ENCODE results near the gene MAST4.

MAST4 gene

DNA sequence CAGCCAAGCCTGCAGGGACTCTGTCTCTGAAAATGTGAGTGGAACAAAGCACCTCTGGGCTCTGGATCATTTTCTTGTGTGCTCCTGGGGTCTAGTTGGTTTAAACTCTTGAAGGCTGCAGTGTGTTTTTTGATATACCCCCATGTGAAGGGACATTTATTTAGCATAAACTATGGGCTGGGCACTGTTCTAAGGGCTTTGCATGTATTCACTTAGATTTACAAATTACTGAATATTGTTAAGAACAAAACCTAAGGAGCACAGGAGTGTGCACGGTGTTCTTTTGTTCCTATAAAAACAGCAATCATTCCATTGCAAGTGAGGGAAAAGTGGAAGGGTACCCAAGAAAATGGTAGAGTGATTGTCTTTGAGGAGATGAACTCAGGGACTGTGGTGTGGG lies 620.4 kb downstream of the MAST4 start:
- H3K4me3 ChIP-seq (ENCODE audit: low read depth, low read length), result no peak overlapping the region
- TF ChIP-seq, protein P1, sequence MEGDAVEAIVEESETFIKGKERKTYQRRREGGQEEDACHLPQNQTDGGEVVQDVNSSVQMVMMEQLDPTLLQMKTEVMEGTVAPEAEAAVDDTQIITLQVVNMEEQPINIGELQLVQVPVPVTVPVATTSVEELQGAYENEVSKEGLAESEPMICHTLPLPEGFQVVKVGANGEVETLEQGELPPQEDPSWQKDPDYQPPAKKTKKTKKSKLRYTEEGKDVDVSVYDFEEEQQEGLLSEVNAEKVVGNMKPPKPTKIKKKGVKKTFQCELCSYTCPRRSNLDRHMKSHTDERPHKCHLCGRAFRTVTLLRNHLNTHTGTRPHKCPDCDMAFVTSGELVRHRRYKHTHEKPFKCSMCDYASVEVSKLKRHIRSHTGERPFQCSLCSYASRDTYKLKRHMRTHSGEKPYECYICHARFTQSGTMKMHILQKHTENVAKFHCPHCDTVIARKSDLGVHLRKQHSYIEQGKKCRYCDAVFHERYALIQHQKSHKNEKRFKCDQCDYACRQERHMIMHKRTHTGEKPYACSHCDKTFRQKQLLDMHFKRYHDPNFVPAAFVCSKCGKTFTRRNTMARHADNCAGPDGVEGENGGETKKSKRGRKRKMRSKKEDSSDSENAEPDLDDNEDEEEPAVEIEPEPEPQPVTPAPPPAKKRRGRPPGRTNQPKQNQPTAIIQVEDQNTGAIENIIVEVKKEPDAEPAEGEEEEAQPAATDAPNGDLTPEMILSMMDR (conservative IDR thresholded peaks at IDR 0.05; ENCODE audit: low read depth, low read length), result no peak
- DNase-seq (ENCODE audit: low read depth), result no peak

Measured in choroid plexus epithelial cell (primary cell).